Stimulated activated CD8-positive, alpha-beta memory T cell treated with anti-CD3 and anti-CD28 coated beads, Interleukin-12 subunit alpha, Interleukin-12 subunit beta, amount 100 ng/mL, for 24 hours (primary cell): ENCODE data around the gene SUB1.

ENCODE experiments used
- DNase-seq: peaks from one replicate; pipeline ENCODE4 v3.0.0-alpha.2; 2020; ENCODE audit errors: extremely low read depth

Gene SUB1

GRCh38 chr5:32642276-32643002 is 57.1 kb downstream of the SUB1 start:
- DNase-seq, result no peak

- no peak for DNase-seq
These were observed 59.9 kb downstream of the SUB1 start for GRCh38 chr5:32645246-32645645.

GRCh38 chr5:32646061-32646969 is 61.0 kb downstream of the SUB1 start:
- DNase-seq, result no peak

- no peak for DNase-seq
These were observed 65.7 kb downstream of the SUB1 start for GRCh38 chr5:32651088-32651487.

- no peak for DNase-seq
These were observed 66.3 kb downstream of the SUB1 start for GRCh38 chr5:32651638-32652037.
